RPMI8226 (cell line): ENCODE results near the gene DAPK3.
"Not testable (repeated sequence)": the region's sequence is repeated elsewhere in the genome, so short reads cannot be mapped to it uniquely, and the experiment has no call there.

Experiments used
- DNase-seq: peaks from one replicate; pipeline ENCODE4 v3.0.0-alpha.2; 2015

The DAPK3 gene

GRCh38 chr19:3977242-3978143, 6.6 kb upstream of the DAPK3 start:
- no peak for DNase-seq

DNA sequence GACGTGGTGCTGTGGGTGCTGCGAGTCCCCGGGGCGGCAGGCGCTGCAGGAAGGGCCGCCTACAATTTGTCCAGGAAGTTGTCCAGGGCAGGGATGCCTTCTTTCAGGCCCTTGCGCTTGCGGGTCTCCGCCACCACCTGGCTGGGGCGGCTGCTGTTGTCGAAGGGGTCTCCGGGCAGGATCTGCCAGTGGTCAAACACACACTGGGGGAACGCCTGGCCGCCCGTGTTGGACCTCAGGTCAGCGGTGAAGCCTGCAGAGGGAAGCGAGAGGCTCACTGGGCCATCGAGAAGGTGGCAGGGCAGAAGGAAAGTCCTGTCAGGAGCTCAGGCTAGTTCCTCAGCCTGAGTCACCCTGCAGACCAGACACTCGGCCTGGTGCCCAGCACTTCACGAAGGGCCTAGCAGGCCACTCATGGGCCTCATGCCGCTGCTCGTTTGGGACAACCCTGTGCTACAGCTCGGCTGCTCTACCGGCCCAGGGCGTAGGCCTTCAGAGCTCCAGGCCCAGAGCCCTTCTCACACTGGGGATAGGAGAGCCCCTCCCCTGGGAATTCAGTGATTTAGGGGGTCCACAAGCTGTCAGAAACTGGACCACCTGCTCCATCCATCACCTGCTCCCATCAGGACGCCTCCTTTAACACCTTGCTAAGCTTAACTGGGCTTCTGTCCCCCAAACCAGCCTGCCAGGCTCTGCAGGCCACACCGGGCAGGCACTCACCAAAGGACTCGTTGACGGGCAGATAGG, 5.8 kb upstream of the DAPK3 start:
- no peak for DNase-seq

GRCh38 chr19:3975637-3976087, 4.8 kb upstream of the DAPK3 start:
- no peak for DNase-seq

DNA sequence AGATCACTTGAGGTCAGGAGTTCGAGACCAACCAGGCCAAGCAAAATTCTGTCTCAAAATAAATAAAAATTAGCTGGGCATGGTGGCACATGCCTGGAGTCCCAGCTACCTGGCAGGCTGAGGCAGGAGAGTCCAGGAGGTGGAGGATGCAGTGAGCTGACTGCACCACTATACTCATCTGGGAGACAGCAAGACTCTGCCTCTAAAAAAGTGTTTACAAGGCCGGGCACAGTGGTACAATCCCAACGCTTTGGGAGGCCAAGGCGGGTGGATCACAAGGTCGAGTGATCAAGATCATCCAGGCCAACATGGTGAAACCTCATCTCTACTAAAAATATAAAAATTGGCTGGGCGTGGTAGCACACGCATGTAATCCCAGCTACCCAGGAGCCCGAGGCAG, 4.2 kb upstream of the DAPK3 start:
- no peak for DNase-seq

- no peak for DNase-seq
Observed at GRCh38 chr19:3970313-3970807, 539 bp downstream of the DAPK3 start.

DNA sequence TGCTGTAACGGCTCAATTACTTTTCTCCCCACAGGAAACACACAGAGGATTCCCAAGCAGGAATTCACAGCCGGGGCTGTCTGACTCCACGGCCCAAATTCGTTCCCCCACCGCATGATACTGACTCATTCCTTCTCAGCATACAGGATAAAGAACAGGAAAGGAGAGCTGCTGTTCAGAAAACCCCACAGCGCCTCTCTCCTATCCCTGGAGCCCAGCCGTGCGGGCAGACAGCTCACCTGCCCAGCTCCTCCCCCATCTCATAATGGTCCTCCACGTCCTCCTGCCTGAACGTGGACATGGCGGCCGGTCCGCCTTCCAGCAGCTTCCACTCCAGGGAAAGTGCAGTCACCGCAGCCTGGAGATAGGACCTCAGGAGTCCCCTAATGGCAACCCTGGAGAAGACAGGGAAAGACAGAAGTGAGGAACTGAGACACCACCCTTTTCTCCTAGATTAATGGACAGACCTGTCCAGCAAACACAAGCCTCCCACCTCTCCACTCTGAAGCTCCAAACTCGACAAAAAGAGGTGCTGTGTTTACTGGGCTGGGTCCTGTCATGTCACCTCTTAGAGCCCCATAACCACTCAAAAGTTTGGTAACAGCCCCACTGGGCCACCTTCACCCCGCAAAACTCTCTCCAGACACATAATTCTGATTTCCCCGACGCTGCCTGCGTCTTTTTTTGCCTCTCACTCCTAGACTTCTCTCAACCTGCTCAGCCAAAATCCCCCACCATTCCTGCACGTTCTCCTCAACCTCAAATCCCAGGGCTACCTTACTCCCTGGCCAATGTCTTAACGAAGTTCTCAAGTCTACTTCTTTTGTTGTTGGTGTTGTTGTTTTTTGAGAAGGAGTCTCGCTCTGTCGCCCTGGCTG, 1.2 kb downstream of the DAPK3 start:
- DNase-seq = no peak

- no peak for DNase-seq
Observed at GRCh38 chr19:3968556-3969434, 2.1 kb downstream of the DAPK3 start.

DNA sequence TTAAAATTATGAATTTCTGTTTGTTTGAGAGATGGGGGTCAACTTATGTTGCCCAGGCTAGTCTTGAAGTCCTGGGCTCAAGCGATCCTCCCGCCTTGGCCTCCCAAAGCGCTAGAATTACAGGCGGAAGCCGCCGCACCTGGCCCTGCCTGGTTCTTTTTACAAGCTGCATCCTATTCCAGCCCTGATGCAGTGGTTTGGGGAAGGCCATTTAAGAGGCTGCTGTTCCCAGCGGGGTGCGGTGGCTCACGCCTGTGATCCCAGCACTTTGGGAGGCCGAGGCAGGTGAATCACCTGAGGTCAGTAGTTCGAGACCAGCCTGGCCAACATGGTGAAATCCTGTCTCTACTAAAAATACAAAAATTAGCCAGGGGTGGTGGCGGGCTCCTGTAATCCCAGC, 2.9 kb downstream of the DAPK3 start:
- not testable (repeated sequence) for DNase-seq

- no peak for DNase-seq
Observed at GRCh38 chr19:3966051-3967017, 4.6 kb downstream of the DAPK3 start.

GRCh38 chr19:3964256-3965194, 6.4 kb downstream of the DAPK3 start:
- no peak for DNase-seq

GRCh38 chr19:3963458-3964255, 7.2 kb downstream of the DAPK3 start:
- DNase-seq = no peak

DNA sequence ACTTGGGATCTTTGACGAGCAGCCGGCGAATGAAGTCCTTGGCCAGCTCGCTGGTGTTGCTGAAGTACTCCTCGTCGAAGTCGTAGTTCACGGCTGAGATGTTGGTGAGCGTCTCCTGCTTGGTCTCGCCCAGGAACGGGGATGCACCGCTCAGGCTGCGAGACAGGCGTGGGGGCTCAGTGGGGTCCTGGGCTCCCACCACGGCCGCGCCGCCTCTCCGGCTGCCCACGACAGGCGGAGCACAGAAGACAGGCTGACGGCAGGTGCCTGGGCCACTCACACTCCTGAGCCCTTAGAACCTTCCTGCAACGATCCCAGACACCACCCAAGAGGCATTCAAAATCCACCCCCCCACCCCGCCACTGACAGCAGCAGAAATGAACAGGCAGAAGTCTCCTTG, 9.9 kb downstream of the DAPK3 start:
- no peak for DNase-seq

GRCh38 chr19:3959766-3960131, 11.2 kb downstream of the DAPK3 start:
- DNase-seq = no peak

GRCh38 chr19:3958836-3959765, 11.8 kb downstream of the DAPK3 start:
- DNase-seq = no peak

GRCh38 chr19:3955688-3956087, 15.2 kb downstream of the DAPK3 start:
- no peak for DNase-seq

GRCh38 chr19:3955276-3955675, 15.6 kb downstream of the DAPK3 start:
- DNase-seq = not testable (repeated sequence)

- DNase-seq = no peak
Observed at GRCh38 chr19:3954107-3954506, 16.8 kb downstream of the DAPK3 start.
